Small intestine (tissue), 7 donors: ENCODE results near the gene LEFTY2. TPM values are rescaled to one million over a fixed set of nuclear protein-coding genes. Genes with fewer than 3 reads are reported as not detected.

Source experiments
- DNase-seq, 2 donors: peaks; one replicate each; pipeline versions ENCODE4 v3.0.0 to v3.0.0-alpha.2; 2013
- FAIRE-seq: peaks from 2 replicates; lab custom pipeline; 2012; peaks lifted over from hg19 to GRCh38; lab: Jason Lieb, UNC
- H3K27ac ChIP-seq, 3 donors: one replicate each; pipeline ENCODE4 v1.5.1; 2013; ENCODE audit warnings: low read length in 2 of 3, mild to moderate bottlenecking in 2 of 3, control low read depth in 1 of 3, inconsistent platforms in 1 of 3, low read depth in 1 of 3, moderate library complexity in 1 of 3
- H3K27me3 ChIP-seq, 3 donors: one replicate each; pipeline ENCODE4 v1.6.1; 2013; ENCODE audit warnings: low read length in 3 of 3, inconsistent platforms in 1 of 3; ENCODE audit not compliant: control insufficient read depth in 3 of 3, insufficient read depth in 3 of 3
- H3K36me3 ChIP-seq, 3 donors: one replicate each; pipeline ENCODE4 v1.6.1; 2013; ENCODE audit warnings: low read length in 3 of 3, inconsistent platforms in 1 of 3, low read depth in 1 of 3, mild to moderate bottlenecking in 1 of 3, moderate library complexity in 1 of 3; ENCODE audit not compliant: control insufficient read depth in 3 of 3, insufficient read depth in 2 of 3
- H3K4me1 ChIP-seq, 3 donors: one replicate each; pipeline ENCODE4 v1.6.1; 2013; ENCODE audit warnings: low read length in 2 of 3, inconsistent platforms in 1 of 3, low read depth in 1 of 3, mild to moderate bottlenecking in 1 of 3, moderate library complexity in 1 of 3; ENCODE audit not compliant: control insufficient read depth in 3 of 3, insufficient read depth in 2 of 3
- H3K4me3 ChIP-seq, 3 donors: one replicate each; pipeline ENCODE4 v1.5.1; 2013; ENCODE audit warnings: low read length in 3 of 3, control low read depth in 1 of 3, inconsistent platforms in 1 of 3, low read depth in 1 of 3, mild to moderate bottlenecking in 1 of 3, moderate library complexity in 1 of 3
- H3K9me3 ChIP-seq, 2 donors: one replicate each; pipeline ENCODE4 v1.6.1; 2013; ENCODE audit warnings: low read depth in 1 of 2, low read length in 1 of 2; ENCODE audit not compliant: control insufficient read depth in 2 of 2, insufficient read depth in 1 of 2
- WGBS, 3 donors: extraction: QIAGEN DNeasy Blood & Tissue Kit; methylation state at CpG; one replicate each; pipeline ENCODE4 v1.1.7; 2013; 5-methylcytosine and 5-hydroxymethylcytosine counted together
- polyA plus RNA-seq, 4 donors: library from polyadenylated mRNA; stranded (reverse) in 3 of 4; unstranded in 1 of 4; fragments of 200-250 nt in 3 of 4; fragments of 120-200 nt in 1 of 4; gene quantifications; one replicate each; pipeline versions ENCODE4 v1.2.1 to v1.2.3, GENCODE V29; 2013
- donor health status: healthy with polysubstance abuse.
- donor health status: control.
- donor health status: control.
- donor health status: Bipolar disorder and iron deficiency.
- donor health status: healthy.

LEFTY2 gene
- polyA plus RNA-seq, 4 donors = 0.01 to 0.07 TPM; not detected in 2

DNA sequence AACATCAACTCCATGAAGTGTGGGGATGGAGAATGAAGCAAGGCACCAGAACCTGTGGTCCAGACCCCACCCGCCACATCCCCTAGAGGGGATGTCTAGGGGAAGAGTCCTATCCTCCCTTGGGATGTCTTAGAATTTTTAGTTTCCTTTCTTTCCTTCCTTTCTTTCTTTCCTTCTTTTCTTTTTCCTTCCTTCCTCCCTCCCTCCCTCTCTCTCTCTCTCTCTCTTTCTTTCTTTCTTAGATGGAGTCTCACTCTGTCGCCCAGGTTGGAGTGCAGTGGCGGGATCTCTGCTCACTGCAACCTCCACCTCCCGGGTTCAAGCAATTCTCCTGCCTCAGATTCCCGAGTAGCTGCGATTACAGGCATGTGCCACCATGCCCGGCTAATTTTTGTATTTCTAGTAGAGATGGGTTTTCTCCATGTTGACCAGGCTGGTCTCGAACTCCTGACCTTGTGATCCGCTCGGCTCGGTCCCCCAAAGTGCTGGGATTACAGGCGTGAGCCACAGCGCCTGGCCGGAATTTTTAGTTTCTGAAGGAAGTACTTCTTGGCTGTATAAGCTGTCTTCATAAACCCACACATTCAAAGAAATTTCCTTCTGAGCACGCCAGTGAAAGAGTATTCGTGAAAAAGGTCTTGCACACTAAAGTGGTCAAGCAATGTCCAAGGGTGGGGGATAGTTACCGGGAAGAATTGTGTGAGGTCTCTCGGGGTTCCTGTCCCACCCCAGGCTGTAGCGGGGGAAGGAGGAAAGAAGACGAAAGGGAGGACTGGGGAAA is 20.8 kb upstream of the LEFTY2 start:
- Histone ChIP-seq H3K27me3 (peaks cover 0 to 7% (median 0%) of the 10 kb centered on the region in 3 donors), H3K4me3 (no peak overlapping the region), H3K36me3 (no peaks in the 10 kb centered on the region), H3K27ac (no peak overlapping the region), H3K9me3 (no peaks in the 10 kb centered on the region), H3K4me1 (peaks cover 0 to 3% (median 3%) of the 10 kb centered on the region in 3 donors)
- WGBS, 3 donors = 45 to 70% (median 58%) methylated on average over 20 of the region's 20 CpGs
- DNase-seq (no peak), FAIRE-seq (no peak)

- no peak for DNase-seq
- H3K4me3 ChIP-seq = no peak overlapping the region
- peaks cover 0 to 3% (median 3%) of the 10 kb centered on the region in 3 donors for H3K4me1 ChIP-seq
- no peaks in the 10 kb centered on the region for H3K36me3 ChIP-seq
- H3K27ac ChIP-seq = no peak overlapping the region
- no peak for FAIRE-seq
- no peaks in the 10 kb centered on the region for H3K9me3 ChIP-seq
- WGBS, 3 donors = 70 to 80% (median 74%) methylated on average over 3 of the region's 3 CpGs
- H3K27me3 ChIP-seq = peaks cover 0 to 7% (median 0%) of the 10 kb centered on the region in 3 donors
These were observed 17.0 kb upstream of the LEFTY2 start for GRCh38 chr1:225958041-225958440.

- FAIRE-seq (no peak), DNase-seq (no peak)
- Histone ChIP-seq H3K4me1 (no peaks in the 10 kb centered on the region), H3K4me3 (no peak overlapping the region), H3K27me3 (peaks cover 0 to 7% (median 0%) of the 10 kb centered on the region in 3 donors), H3K36me3 (no peaks in the 10 kb centered on the region), H3K9me3 (no peaks in the 10 kb centered on the region), H3K27ac (no peak overlapping the region)
- 74 to 92% (median 88%) methylated on average over 1 of the region's 1 CpG for WGBS, 3 donors
These were observed 13.7 kb upstream of the LEFTY2 start for GRCh38 chr1:225954753-225955152.

DNA sequence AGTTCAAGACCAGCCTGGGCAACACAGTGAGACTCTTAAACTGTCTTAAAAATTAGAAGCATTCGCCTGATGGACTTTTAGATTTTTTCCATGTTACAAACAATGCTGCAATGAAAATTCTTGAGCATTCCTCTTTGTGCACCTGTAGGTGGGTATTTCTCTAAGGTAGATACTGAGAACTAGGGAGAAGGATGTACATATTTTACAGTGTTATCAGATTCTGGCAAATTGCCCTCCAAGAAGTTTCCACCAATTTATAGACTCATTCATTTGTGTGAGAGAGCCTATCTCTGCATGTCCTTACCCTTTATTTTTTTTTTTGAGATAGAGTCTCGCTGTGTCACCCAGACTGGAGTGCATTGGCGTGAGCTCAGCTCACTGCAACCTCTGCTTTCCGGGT is 12.3 kb upstream of the LEFTY2 start:
- 75 to 86% (median 76%) methylated on average over 4 of the region's 4 CpGs for WGBS, 3 donors
- FAIRE-seq = no peak
- H3K4me3 ChIP-seq = no peak overlapping the region

GRCh38 chr1:225950905-225951497 is 10.0 kb upstream of the LEFTY2 start:
- peaks cover 0 to 15% (median 0%) of the 10 kb centered on the region in 3 donors for H3K27me3 ChIP-seq
- no peak for DNase-seq
- FAIRE-seq = no peak
- H3K4me1 ChIP-seq = no peaks in the 10 kb centered on the region
- H3K36me3 ChIP-seq = no peaks in the 10 kb centered on the region
- WGBS, 3 donors = 70 to 84% (median 79%) methylated on average over 9 of the region's 9 CpGs
- H3K4me3 ChIP-seq = no peak overlapping the region
- H3K27ac ChIP-seq = no peak overlapping the region
- H3K9me3 ChIP-seq = no peaks in the 10 kb centered on the region

More for the DNA sequence above, 12.3 kb upstream of the LEFTY2 start:
- H3K36me3 ChIP-seq = no peaks in the 10 kb centered on the region
- DNase-seq = no peak
- no peak overlapping the region for H3K27ac ChIP-seq
- H3K4me1 ChIP-seq = no peaks in the 10 kb centered on the region
- H3K27me3 ChIP-seq = peaks cover 0 to 7% (median 0%) of the 10 kb centered on the region in 3 donors
- H3K9me3 ChIP-seq = no peaks in the 10 kb centered on the region

GRCh38 chr1:225949041-225949440 is 8.0 kb upstream of the LEFTY2 start:
- FAIRE-seq (no peak), DNase-seq (no peak)
- H3K27me3 ChIP-seq = peaks cover 0 to 18% (median 0%) of the 10 kb centered on the region in 3 donors
- H3K9me3 ChIP-seq = no peaks in the 10 kb centered on the region
- H3K4me3 ChIP-seq = no peak overlapping the region
- 62 to 80% (median 74%) methylated on average over 6 of the region's 6 CpGs for WGBS, 3 donors
- H3K36me3 ChIP-seq = no peaks in the 10 kb centered on the region
- no peaks in the 10 kb centered on the region for H3K4me1 ChIP-seq
- no peak overlapping the region for H3K27ac ChIP-seq

DNA sequence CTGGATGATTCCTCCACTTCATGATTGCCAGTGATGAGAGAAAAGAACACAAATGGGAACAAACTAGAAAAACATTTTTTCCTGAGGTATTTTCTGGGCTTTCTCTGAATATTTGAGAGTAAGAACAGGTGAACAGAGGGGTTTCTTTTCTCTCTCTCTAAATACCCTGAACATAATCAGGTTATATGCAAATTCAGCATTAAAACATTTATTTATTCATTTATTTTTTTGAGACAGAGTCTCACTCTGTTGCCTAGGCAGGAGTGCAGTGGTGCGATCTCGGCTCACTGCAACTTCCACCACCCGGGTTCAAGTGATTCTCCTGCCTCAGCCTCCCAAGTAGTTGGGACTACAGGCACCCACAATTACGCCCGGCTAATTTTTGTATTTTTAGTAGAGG is 5.8 kb upstream of the LEFTY2 start:
- no peak overlapping the region for H3K27ac ChIP-seq
- WGBS, 3 donors = 90 to 98% (median 92%) methylated on average over 5 of the region's 5 CpGs

GRCh38 chr1:225946082-225946620 is 5.1 kb upstream of the LEFTY2 start:
- H3K9me3 ChIP-seq = no peaks in the 10 kb centered on the region
- DNase-seq (no peak), FAIRE-seq (no peak)
- H3K36me3 ChIP-seq = no peaks in the 10 kb centered on the region
- peaks cover 0 to 1% (median 0%) of the 10 kb centered on the region in 3 donors for H3K4me1 ChIP-seq
- H3K4me3 ChIP-seq = no peak overlapping the region
- no peak overlapping the region for H3K27ac ChIP-seq
- H3K27me3 ChIP-seq = peaks cover 0 to 15% (median 0%) of the 10 kb centered on the region in 3 donors
- 52 to 72% (median 66%) methylated on average over 4 of the region's 4 CpGs for WGBS, 3 donors

More for the DNA sequence above, 5.8 kb upstream of the LEFTY2 start:
- FAIRE-seq = no peak
- no peak for DNase-seq
- no peaks in the 10 kb centered on the region for H3K4me1 ChIP-seq
- H3K27me3 ChIP-seq = peaks cover 0 to 15% (median 0%) of the 10 kb centered on the region in 3 donors
- H3K9me3 ChIP-seq = no peaks in the 10 kb centered on the region
- no peaks in the 10 kb centered on the region for H3K36me3 ChIP-seq
- no peak overlapping the region for H3K4me3 ChIP-seq
